Activated B cell treated with CpG ODN at 0.5 μM for 24 hours (primary cell): ENCODE measurements around the gene RAB9A. TPM values are rescaled to one million over a fixed set of nuclear protein-coding genes. Genes with fewer than 3 reads are reported as not detected.
A peak's percentile ranks its signal among the peaks of the same experiment; 100 is the strongest.

Experiments used
- ATAC-seq: fragments of 200-7000 bp; cut with Tn5 transposase; one replicate; pipeline ENCODE4 v1.10.0; 2021; ENCODE audit warnings: low read depth, mild to moderate bottlenecking, moderate library complexity
- CTCF ChIA-PET: fragments of 350-600 bp; sonication (Branson Sonifier 250); formaldehyde crosslinking; loops from one replicate; lab custom pipeline; 2021; ENCODE audit warnings: antibody characterized with exemption; lab: Charles Lee
- POLR2A ChIA-PET: fragments of 350-600 bp; sonication (Branson Sonifier 250); formaldehyde crosslinking; loops from one replicate; lab custom pipeline; 2021; ENCODE audit warnings: antibody characterized with exemption; lab: Charles Lee
- DNase-seq: peaks from one replicate; pipeline ENCODE4 v3.0.0; 2022
- H3K27ac Mint-ChIP-seq: one replicate; pipeline ENCODE4 v1.8.0; 2020; ENCODE audit warnings: mixed read lengths
- H3K27me3 Mint-ChIP-seq: one replicate; pipeline ENCODE4 v1.8.0; 2021; ENCODE audit warnings: mixed read lengths
- H3K36me3 Mint-ChIP-seq: one replicate; pipeline ENCODE4 v1.8.0; 2021; ENCODE audit warnings: low read depth, mixed read lengths
- H3K4me1 Mint-ChIP-seq: one replicate; pipeline ENCODE4 v1.8.0; 2021; ENCODE audit warnings: mixed read lengths
- H3K4me3 Mint-ChIP-seq: one replicate; pipeline ENCODE4 v1.8.0; 2020; ENCODE audit warnings: mild to moderate bottlenecking, mixed read lengths
- H3K9me3 Mint-ChIP-seq: one replicate; pipeline ENCODE4 v1.8.0; 2020; ENCODE audit warnings: mixed read lengths
- intact Hi-C: fragments of 100-400 bp; cut with micrococcal nuclease; formaldehyde crosslinking; loops from one replicate; pipeline ENCODE4 v1.15.1; 2024
- total RNA-seq: library from RNA; stranded (reverse); gene quantifications from 2 replicates; pipeline ENCODE4 v1.2.3, GENCODE V29; 2022
- TF ChIP-seq, protein P1 (sequence below): fragments of 200-600 bp; IDR thresholded peaks from one replicate; pipeline ENCODE4 v1.8.0; 2022; ENCODE audit warnings: antibody characterized with exemption, mild to moderate bottlenecking

RAB9A gene
- total RNA-seq, 1 donor from 2014 or later = 27.7 TPM

DNA sequence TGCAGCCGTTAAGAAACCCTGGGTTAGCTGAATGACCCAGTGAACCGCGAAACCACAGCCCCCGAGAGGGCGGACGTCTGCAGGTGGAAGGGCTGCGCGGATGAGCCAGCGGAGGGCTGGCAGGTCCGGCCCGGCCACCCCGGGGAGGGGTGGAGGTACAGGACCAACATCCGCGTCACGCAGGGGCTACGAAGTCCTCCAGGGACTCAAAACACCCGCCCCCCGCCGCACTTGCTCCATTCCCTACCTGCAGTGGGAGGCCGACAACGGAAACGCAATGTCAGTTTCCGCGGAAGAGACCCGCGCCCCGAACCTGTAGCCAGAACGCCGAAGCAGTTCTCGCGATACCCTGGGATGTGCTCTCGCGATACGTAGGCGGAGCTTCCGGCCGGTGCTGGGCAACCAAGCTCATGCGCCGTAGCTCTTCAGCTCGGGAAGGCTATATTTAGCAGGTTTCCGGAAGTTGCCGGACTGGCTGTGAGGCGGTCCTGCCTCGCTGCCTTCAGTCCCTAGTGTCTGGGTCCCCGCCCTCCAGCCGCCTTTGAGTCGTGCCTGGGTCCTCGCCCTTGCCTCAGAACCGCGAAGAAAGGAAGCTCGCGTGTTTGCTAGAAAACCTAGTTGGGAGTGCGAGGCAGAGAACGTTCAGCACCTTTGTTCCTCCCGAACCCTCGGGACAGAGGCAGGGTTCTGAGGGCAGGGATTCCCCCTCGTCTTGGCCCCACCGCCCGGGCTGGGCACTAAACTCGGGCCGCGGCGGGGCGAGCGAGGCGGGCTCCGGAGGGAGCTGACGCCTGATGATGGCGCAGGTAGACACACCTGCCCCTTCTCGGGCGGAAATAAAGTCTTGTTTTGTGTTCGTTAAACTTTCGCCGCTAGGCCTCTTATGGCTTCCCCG is 45.6 kb downstream of the RAB9A start, which contains the start of the genes OFD1 and TRAPPC2:
Gene OFD1 (plus strand): TSS at position 471 of the 895 bp plus-strand sequence. CDS start 324 bp downstream, at position 795.
Gene TRAPPC2 (minus strand): TSS at position 343 of the 895 bp plus-strand sequence. CDS start 14,657 bp downstream, outside the sequence.
- DNase-seq (peak; percentile 80), ATAC-seq (peak; percentile 81)
- Mint-ChIP-seq H3K4me3 (peak within 1 kb of the TSS; percentile 93), H3K4me1 (peaks cover 60% of the 10 kb centered on the region), H3K9me3 (no peaks in the 10 kb centered on the region), H3K27ac (peak within 1 kb of the TSS; percentile 92), H3K36me3 (peaks cover 25% of the 10 kb centered on the region), H3K27me3 (no peaks in the 10 kb centered on the region)
- intact Hi-C loops = loop anchor here (1.0 to 5.0 kb wide), 11 partner anchors 8 to 777 kb away; partner anchors contain the start of gene TCEANC
- POLR2A ChIA-PET = interaction anchor here (0.6 to 3.7 kb wide), 26 partner anchors 8 to 760 kb away, joined by 3 to 47 read pairs (median 7); partner anchors contain the start of genes GEMIN8, RAB9A, TCEANC and TMSB4X
- CTCF ChIA-PET = interaction anchor here (1.2 to 1.4 kb wide), 3 partner anchors 75 to 297 kb away, joined by 3 to 4 read pairs (median 4); partner anchors contain the start of gene TCEANC
- TF ChIP-seq, protein P1, sequence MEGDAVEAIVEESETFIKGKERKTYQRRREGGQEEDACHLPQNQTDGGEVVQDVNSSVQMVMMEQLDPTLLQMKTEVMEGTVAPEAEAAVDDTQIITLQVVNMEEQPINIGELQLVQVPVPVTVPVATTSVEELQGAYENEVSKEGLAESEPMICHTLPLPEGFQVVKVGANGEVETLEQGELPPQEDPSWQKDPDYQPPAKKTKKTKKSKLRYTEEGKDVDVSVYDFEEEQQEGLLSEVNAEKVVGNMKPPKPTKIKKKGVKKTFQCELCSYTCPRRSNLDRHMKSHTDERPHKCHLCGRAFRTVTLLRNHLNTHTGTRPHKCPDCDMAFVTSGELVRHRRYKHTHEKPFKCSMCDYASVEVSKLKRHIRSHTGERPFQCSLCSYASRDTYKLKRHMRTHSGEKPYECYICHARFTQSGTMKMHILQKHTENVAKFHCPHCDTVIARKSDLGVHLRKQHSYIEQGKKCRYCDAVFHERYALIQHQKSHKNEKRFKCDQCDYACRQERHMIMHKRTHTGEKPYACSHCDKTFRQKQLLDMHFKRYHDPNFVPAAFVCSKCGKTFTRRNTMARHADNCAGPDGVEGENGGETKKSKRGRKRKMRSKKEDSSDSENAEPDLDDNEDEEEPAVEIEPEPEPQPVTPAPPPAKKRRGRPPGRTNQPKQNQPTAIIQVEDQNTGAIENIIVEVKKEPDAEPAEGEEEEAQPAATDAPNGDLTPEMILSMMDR = no peak

DNA sequence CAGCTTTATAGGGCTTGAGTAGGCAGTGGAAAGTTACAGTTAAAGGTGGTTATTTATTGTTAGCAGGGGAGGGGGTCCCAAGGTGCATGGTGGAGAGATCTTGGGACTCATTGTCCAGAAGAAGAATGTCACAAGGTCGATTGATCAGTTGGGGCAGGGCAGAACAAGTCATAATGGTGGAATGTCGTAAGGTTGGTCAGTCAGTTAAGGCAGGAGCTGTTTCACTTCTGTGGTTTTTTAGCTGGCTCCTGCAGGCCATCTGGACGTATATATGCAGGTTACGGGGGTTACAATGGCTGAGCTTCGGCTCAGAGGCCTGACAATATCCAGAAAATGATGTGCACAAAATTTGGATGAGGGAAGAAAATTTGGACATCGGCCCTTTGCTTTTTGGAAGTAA is 52.8 kb downstream of the RAB9A start:
- POLR2A ChIA-PET = no interaction called here
- peaks cover 33% of the 10 kb centered on the region for H3K36me3 Mint-ChIP-seq
- TF ChIP-seq, protein P1 = no peak

DNA sequence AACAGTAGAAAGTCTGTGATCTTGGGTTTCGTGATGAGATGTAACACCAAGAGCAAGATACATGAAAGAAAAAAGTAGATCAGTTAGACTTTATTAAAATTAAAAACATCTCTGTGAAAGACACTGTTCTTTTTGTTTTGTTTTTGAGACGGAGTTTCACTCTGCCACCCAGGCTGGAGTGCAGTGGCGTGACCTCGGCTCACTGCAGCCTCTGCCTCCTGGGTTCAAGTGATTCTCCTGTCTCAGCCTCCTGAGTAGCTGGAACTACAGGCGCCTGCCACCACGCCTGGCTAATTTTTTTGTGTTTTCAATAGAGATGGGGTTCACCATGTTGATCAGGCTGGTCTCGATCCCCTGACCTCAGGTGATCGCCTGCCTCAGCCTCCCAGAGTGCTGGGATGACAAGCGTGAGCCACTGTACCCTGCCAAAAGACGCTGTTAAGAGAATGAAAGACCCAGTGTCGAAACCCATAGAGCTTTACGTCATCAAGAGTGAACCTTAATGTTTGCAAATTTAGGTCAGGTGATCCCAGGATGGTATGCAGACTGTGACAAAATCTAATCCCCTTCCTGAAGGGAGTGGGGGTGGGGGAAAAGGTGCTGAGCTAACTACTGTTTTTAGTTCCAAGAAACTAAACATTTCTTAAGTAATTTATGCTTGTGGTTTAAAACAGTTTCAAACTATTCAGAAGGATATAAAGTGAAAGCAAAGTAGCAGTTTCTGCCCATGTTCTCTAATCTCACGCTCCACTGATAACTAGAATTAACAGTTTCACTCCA is 53.7 kb downstream of the RAB9A start:
- peak; percentile 16 for DNase-seq
- Mint-ChIP-seq H3K9me3 (no peaks in the 10 kb centered on the region), H3K36me3 (peaks cover 36% of the 10 kb centered on the region), H3K4me1 (peaks cover 38% of the 10 kb centered on the region), H3K4me3 (peak overlapping the region; percentile 82), H3K27me3 (no peaks in the 10 kb centered on the region), H3K27ac (peak overlapping the region; percentile 94)
- intact Hi-C loops = loop anchor here (1.0 to 2.0 kb wide), 3 partner anchors 8 to 16 kb away; partner anchors contain the start of genes OFD1 and TRAPPC2
- POLR2A ChIA-PET = interaction anchor here (0.6 to 1.5 kb wide), 10 partner anchors 8 to 661 kb away, joined by 3 to 25 read pairs (median 4); partner anchors contain the start of genes GEMIN8, OFD1, RAB9A and TRAPPC2
- CTCF ChIA-PET = no interaction called here
- peak; percentile 85 for ATAC-seq
- TF ChIP-seq, protein P1 = no peak

More for the DNA sequence above, 52.8 kb downstream of the RAB9A start:
- ATAC-seq (no peak), DNase-seq (no peak)
- intact Hi-C loops = loop anchor here (1.0 to 2.0 kb wide), 3 partner anchors 7 to 17 kb away; partner anchors contain the start of genes OFD1 and TRAPPC2
- peaks cover 38% of the 10 kb centered on the region for H3K4me1 Mint-ChIP-seq
- H3K27me3 Mint-ChIP-seq = no peaks in the 10 kb centered on the region
- CTCF ChIA-PET = no interaction called here
- H3K27ac Mint-ChIP-seq = peak overlapping the region; percentile 94
- H3K4me3 Mint-ChIP-seq = peak overlapping the region; percentile 82
- H3K9me3 Mint-ChIP-seq = no peaks in the 10 kb centered on the region

DNA sequence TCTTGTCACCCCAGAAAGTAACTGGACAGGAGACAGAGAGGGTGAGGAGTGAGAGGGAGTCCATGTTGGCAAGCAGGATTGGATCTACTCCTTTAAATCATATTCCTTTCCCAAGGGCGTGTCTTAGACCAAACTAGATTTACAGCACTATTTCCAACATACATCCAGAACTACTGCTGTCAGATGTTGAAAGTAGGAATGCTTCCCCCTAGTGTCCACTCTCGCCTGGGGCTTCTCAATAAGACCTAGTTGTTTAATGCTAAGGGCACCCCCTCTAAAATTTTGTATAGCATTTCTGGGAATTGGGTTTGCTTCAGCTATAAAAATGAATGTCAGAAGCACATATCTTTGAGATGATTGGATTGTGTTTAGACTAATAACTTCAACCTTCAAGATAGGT is 58.9 kb downstream of the RAB9A start:
- Mint-ChIP-seq H3K27ac (peak overlapping the region; percentile 72), H3K36me3 (peaks cover 56% of the 10 kb centered on the region), H3K27me3 (no peaks in the 10 kb centered on the region), H3K9me3 (no peaks in the 10 kb centered on the region), H3K4me1 (peaks cover 48% of the 10 kb centered on the region), H3K4me3 (no peak overlapping the region)
- DNase-seq = no peak
- POLR2A ChIA-PET = interaction anchor here (3.5 kb wide), 1 partner anchor 13 kb away, joined by 16 read pairs; the partner anchor contains the start of genes OFD1 and TRAPPC2
- ATAC-seq = no peak
- TF ChIP-seq, protein P1 = no peak
- CTCF ChIA-PET = interaction anchor here (0.8 kb wide), 1 partner anchor 88 kb away, joined by 3 read pairs; no protein-coding TSS in a partner anchor
- intact Hi-C loops = loop anchor here (1.0 kb wide), 1 partner anchor 90 kb away; no protein-coding TSS in a partner anchor
